SU-DHL-6 (cell line): Measurements from ENCODE around the gene GRB10.

ENCODE experiments used
- H2AFZ ChIP-seq: fragments of 200-600 bp; sonication (generic); 2 replicates; pipeline ENCODE4 v1.6.1; 2014; ENCODE audit warnings: low read depth, mild to moderate bottlenecking, moderate library complexity, mixed read lengths, antibody characterized with exemption, low read length; ENCODE audit not compliant: severe bottlenecking
- H3F3A ChIP-seq: fragments of 200-600 bp; shearing (Covaris generic); 2 replicates; pipeline ENCODE4 v1.6.0; 2016; ENCODE audit warnings: antibody characterized with exemption, mild to moderate bottlenecking; ENCODE audit not compliant: insufficient read depth
- H3K27ac ChIP-seq: fragments of 200-600 bp; sonication (generic); 2 replicates; pipeline ENCODE4 v1.5.1; 2016; ENCODE audit warnings: low read depth, mild to moderate bottlenecking, low read length, moderate library complexity, mixed read lengths
- H3K27me3 ChIP-seq: fragments of 200-600 bp; sonication (generic), shearing (Covaris generic); 2 replicates; pipeline ENCODE4 v1.6.0; 2014; ENCODE audit warnings: mild to moderate bottlenecking, low read length
- H3K36me3 ChIP-seq: fragments of 200-600 bp; sonication (generic); 2 replicates; pipeline ENCODE4 v1.6.1; 2014; ENCODE audit warnings: mild to moderate bottlenecking, low read length, mixed read lengths
- H3K4me2 ChIP-seq: fragments of 300-600, 200-600 bp; shearing (Covaris generic), sonication (generic); 2 replicates; pipeline ENCODE4 v1.6.0; 2014; ENCODE audit warnings: low read length, low read depth, mild to moderate bottlenecking; ENCODE audit not compliant: poor library complexity, severe bottlenecking
- H3K4me3 ChIP-seq: fragments of 200-600 bp; sonication (generic); 2 replicates; pipeline ENCODE4 v1.5.1; 2014; ENCODE audit warnings: antibody characterized with exemption, low read length, mild to moderate bottlenecking, mixed read lengths; ENCODE audit not compliant: insufficient read depth, poor library complexity, severe bottlenecking
- H3K79me2 ChIP-seq: fragments of 200-600 bp; sonication (generic); 2 replicates; pipeline ENCODE4 v1.6.1; 2014; ENCODE audit warnings: mild to moderate bottlenecking, low read length, moderate library complexity; ENCODE audit not compliant: insufficient read depth
- H3K9ac ChIP-seq: fragments of 200-600 bp; sonication (generic); 2 replicates; pipeline ENCODE4 v1.7.0; 2014; ENCODE audit warnings: mild to moderate bottlenecking, low read length
- H3K9me2 ChIP-seq: fragments of 200-600 bp; sonication (generic); replicated peaks from 2 replicates; pipeline ENCODE4 v1.6.1; 2014; ENCODE audit warnings: low read length; ENCODE audit not compliant: insufficient read depth
- H3K9me3 ChIP-seq: fragments of 200-600 bp; sonication (generic); 2 replicates; pipeline ENCODE4 v1.6.1; 2014; ENCODE audit warnings: low read length, mixed read lengths; ENCODE audit not compliant: insufficient read depth
- H4K20me1 ChIP-seq: fragments of 200-600 bp; sonication (generic); 2 replicates; pipeline ENCODE4 v1.6.1; 2014; ENCODE audit warnings: low read depth, mild to moderate bottlenecking, antibody characterized with exemption, low read length, moderate library complexity, mixed read lengths
- EZH2phosphoT487 ChIP-seq: fragments of 200-600 bp; sonication (generic), shearing (Covaris generic); conservative IDR thresholded peaks from 2 replicates; pipeline ENCODE4 v1.6.1; 2018; ENCODE audit warnings: mild to moderate bottlenecking, antibody characterized with exemption, low read length, moderate library complexity, mixed read lengths
- TF ChIP-seq, protein P1 (sequence below): fragments of 200-600 bp; sonication (generic); IDR thresholded peaks from one replicate; pipeline ENCODE4 v1.5.1; 2017; ENCODE audit warnings: antibody characterized with exemption, mild to moderate bottlenecking, low read length, moderate library complexity; ENCODE audit not compliant: insufficient read depth, poor library complexity, severe bottlenecking

GRB10 gene

DNA sequence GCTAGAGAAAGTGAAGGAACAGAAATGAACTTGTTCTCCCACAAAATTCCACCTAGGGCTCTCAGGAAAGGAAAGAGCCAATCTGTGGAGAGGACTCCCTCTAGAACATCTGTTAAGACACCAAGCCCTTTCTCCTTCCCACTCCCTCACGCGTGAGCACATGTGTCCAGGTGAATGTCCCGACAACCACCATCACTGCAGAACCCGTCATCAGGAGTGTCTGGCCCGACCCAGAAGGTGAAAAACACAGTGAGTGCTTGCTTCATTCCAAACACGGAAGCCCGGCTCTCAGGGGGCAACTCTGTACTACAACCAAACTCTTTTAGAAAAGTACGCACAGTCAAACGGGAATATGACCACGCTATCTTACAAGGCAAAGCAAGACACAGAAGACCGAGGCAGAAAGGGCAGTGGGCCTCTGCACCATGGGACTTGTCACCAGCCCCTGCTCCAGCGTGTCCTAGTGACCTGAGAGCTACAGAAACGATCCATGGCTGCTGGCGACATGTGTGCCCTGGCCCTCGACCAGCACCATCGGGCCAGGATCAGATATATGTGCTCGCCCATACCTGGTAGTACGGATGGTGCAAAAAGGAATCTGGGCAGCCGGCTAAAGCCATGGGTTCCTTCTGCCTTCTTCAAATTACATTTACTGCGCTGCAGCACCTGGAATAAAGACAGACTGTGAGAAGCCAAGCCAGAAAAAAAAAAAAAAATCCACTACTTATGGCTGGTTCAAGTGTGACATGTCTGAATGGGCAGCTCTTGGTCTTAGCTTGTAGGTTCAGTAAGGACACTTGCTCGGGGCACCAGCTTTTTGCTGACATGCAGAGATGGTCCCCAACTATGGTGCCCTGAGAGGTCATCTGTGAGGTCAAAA, 50.8 kb downstream of the GRB10 start:
- Histone ChIP-seq H3K27me3 (no peaks in the 10 kb centered on the region), H4K20me1 (no peaks in the 10 kb centered on the region), H3K9ac (no peak overlapping the region), H3K36me3 (no peaks in the 10 kb centered on the region), H3K4me3 (no peak overlapping the region), H3K9me3 (no peaks in the 10 kb centered on the region), H3F3A (no peaks in the 10 kb centered on the region), H2AFZ (no peak overlapping the region), H3K4me2 (no peak overlapping the region), H3K79me2 (no peaks in the 10 kb centered on the region), H3K9me2 (no peaks in the 10 kb centered on the region), H3K27ac (no peak overlapping the region)
- TF ChIP-seq, protein P1, sequence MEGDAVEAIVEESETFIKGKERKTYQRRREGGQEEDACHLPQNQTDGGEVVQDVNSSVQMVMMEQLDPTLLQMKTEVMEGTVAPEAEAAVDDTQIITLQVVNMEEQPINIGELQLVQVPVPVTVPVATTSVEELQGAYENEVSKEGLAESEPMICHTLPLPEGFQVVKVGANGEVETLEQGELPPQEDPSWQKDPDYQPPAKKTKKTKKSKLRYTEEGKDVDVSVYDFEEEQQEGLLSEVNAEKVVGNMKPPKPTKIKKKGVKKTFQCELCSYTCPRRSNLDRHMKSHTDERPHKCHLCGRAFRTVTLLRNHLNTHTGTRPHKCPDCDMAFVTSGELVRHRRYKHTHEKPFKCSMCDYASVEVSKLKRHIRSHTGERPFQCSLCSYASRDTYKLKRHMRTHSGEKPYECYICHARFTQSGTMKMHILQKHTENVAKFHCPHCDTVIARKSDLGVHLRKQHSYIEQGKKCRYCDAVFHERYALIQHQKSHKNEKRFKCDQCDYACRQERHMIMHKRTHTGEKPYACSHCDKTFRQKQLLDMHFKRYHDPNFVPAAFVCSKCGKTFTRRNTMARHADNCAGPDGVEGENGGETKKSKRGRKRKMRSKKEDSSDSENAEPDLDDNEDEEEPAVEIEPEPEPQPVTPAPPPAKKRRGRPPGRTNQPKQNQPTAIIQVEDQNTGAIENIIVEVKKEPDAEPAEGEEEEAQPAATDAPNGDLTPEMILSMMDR = no peak
- TF ChIP-seq EZH2phosphoT487 = no peak

DNA sequence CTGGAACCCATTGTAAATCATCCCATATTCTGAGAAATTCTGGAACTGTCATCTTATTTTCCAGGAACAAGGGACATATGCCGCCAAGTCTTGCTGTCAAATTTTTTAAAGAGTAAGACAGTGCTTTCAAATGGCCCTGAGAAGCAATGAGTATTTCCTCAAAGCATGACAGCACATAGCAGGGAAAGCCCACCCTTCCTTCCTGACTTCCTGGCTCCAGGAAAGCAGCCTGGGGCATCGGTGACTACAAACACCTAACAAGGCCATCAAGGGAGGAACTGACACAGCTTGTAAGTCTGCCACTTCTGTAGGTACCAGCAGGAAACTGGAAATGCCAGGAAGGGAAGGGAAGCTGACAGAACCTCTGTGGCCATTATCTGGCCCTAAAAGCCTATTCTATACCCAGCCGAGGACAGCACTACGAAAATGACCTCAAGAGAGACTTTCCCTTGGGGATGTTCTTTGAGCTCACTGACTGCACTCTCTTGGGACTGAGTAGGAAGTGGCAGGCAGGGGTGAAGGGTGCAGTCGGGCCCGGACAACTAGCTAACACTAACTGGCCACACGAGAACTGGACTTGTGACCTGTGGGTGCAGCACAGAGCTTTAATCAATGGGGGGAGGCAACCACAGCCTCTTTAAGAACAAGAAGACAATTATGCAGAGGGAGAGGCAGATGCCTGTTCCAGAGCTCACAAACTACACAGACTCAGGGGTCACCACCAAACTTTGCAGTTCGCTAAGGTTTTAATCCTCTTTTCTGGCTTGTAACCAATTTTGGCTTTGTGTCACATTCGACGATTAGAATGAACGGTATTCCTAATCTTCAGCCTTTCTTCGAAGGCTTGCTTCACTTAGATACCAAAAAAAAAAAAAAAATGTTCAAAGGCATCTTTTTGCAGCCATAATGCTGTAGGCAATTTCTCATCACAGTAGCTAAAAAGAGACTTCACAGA, 52.0 kb downstream of the GRB10 start:
- Histone ChIP-seq H4K20me1 (no peaks in the 10 kb centered on the region), H3K27ac (no peak overlapping the region), H3K36me3 (no peaks in the 10 kb centered on the region), H3K9ac (no peak overlapping the region), H3K79me2 (no peaks in the 10 kb centered on the region), H3K9me2 (no peaks in the 10 kb centered on the region), H3K4me3 (no peak overlapping the region), H3F3A (no peaks in the 10 kb centered on the region), H2AFZ (no peak overlapping the region), H3K4me2 (no peak overlapping the region), H3K9me3 (no peaks in the 10 kb centered on the region), H3K27me3 (no peaks in the 10 kb centered on the region)
- no peak for TF ChIP-seq EZH2phosphoT487
- TF ChIP-seq, protein P1 = no peak

DNA sequence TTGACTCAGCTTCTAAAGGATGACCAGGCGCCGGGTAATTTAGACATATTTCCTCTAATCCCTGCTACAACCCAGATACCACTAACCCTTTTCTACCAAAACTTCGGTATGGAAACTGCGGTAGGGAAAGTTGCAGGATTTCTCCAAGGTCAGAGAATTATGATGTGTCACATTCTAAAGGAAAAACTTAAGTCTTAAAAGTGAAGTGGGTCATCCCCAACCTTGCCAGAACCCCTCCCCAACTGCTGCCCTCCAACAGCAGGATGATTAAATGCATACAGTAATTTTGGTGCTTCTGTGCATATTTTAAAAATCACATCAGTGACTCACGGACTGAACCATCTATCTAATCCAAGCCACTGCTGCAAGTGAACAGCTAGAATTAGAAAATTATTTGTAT, 52.7 kb downstream of the GRB10 start:
- Histone ChIP-seq H3K4me2 (no peak overlapping the region), H3K4me3 (no peak overlapping the region)
- TF ChIP-seq, protein P1 = no peak
- TF ChIP-seq EZH2phosphoT487 = no peak

More for the DNA sequence above, 52.7 kb downstream of the GRB10 start:
- H4K20me1 ChIP-seq = no peaks in the 10 kb centered on the region
- no peaks in the 10 kb centered on the region for H3K9me2 ChIP-seq
- H2AFZ ChIP-seq = no peak overlapping the region
- no peaks in the 10 kb centered on the region for H3K36me3 ChIP-seq
- no peaks in the 10 kb centered on the region for H3K27me3 ChIP-seq
- no peaks in the 10 kb centered on the region for H3F3A ChIP-seq
- no peaks in the 10 kb centered on the region for H3K9me3 ChIP-seq
- no peak overlapping the region for H3K27ac ChIP-seq
- no peaks in the 10 kb centered on the region for H3K79me2 ChIP-seq
- no peak overlapping the region for H3K9ac ChIP-seq
